Measurements from ENCODE around the gene CACNA1C.
"Not testable (repeated sequence)": the region's sequence is repeated elsewhere in the genome, so short reads cannot be mapped to it uniquely, and the experiment has no call there.

CACNA1C gene

GRCh38 chr12:2240390-2240789, 187.6 kb downstream of the CACNA1C start:
- no peak for DNase-seq

DNA sequence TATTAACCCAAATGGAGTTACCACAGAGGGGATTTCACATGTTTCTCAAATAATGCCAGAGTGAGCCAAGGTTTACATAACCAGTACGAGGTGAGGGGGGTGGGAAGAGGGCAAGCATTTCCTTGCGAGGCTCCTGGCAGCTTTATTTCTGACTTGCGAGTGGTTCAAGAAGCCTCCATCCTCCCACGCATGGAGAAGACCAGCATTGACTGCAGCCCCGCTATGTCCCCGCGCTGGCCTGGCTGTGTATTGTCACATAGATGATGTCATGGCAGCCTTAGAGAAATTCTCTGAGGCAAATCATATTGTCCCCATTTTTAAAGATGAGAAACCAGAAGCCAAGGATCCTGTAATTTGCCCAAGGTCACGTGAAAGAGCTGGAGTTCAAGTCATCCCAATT, 188.2 kb downstream of the CACNA1C start:
- no peak for DNase-seq

- no peak for DNase-seq
These were observed 189.4 kb downstream of the CACNA1C start for GRCh38 chr12:2242216-2242615.

DNA sequence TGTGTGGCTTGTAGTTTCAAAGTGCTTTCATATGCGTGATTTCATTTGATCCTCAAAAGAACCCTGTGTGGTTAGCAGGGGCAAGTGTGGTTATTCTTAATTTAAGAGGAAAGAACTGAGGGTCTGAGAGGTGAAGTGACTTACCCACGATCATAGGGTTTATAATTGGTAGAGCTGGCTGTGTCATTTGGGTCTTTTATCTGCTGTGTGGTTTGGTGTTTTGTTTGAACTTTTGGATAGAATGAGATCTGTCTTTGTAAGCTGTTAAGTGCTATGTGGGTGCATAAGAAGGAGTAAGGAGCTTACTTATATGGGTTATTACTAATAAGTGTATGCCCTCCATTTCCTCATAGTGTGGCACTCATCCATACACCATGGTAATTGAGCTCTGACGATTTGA, 190.0 kb downstream of the CACNA1C start:
- DNase-seq, result no peak

DNA sequence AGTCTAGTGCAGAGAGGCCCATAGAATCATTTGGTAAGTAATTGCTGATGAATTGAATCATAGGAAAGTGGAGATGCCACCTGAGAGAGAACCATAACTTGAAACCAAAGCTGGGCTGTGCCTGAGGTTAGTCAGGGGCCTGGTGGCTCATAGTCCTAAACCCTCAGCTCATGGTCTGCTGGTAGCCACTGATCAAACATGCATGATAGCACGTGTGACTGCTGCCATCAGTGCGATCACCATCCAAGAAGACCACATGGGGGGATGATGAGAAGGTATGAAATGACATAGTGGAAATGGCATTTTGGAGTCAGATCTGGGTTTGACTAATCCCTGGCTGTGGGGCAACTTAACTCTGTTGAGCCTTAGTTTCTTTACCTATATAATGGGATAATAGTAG, 190.5 kb downstream of the CACNA1C start:
- no peak for DNase-seq

- DNase-seq, result no peak
These were observed 191.4 kb downstream of the CACNA1C start for GRCh38 chr12:2244013-2244861.

GRCh38 chr12:2246358-2246757, 193.6 kb downstream of the CACNA1C start:
- DNase-seq, result no peak

DNA sequence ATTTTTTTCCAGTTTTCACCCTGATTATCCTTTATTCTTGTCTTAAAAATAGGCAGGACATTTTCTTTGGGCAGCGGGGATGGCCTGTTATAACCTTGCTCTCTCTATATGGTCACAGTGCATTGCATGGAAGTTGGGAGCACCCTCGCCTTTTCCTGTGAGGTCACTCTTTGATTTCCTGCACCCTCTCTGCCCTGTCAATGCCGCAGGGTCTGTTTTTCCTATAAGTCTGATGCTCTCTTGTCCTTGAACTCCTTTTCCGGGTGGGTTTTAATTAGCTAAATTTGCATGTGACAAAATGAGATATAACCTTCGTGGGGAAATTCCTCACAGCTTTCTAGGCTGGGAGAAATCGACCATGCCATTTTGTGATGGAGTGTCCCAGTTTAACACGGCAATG, 194.3 kb downstream of the CACNA1C start:
- no peak for DNase-seq

GRCh38 chr12:2247596-2247995, 194.8 kb downstream of the CACNA1C start:
- no peak for DNase-seq

DNA sequence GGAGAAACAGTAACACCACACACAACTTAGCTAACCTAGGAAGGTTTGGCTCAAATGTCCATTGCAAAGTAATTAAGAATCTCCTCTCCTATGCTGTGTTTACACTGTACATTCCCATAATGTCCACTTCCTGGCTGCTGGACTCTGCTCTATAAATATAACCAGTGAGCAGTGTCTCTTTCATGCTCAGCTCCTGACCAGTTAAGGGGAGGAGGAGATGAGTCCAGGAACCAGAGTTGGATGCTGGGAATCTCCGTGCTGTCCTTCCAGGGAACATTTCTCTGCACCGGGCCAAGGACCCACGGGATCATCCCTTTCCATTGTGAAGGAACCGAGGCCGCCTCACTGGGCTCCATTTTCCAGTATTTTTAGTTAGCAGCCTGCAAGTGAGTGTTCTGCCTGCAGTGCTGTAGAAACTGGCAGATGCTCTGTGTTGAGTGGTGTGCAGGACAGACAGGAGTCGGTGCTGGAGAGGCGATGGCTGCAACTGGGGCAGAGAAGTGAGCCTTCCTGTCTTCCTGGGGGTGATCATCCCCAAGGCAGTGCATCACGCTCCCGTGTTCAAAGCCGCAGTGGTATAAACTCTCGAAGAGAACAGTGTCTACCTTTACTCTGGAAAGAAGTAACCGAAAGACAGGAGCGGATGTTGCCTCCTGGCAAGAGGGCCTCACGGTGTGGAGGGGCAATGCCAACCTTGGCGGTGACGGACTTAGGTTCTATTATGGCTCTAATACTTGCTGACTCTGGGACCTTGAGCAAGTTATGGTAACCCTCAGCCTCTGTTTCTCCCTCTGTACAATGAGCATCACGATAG, 195.5 kb downstream of the CACNA1C start:
- DNase-seq, result no peak

DNA sequence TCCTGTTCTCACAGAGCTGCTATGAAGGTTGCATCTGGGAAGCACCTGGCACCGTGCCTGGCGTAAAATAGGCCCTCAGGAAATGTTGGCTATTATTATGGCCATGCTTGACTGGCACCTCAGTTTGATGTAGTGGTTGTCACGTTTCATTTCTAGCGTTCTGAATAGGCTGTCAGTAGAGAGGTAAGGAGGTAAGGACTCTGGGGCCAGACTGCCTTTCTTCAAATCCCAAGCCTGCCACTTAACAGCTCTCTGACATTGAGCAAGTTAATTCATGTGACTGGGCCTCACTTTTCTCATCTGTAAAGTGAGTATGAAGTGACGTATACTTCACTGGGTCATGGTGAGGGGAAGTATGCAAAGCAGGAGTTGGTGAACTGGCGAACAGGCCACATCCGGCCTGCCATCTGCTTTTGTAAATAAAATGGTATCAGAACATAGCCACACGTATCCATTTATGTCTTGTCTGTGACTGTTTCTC, 196.2 kb downstream of the CACNA1C start:
- no peak for DNase-seq

GRCh38 chr12:2250797-2251196, 198.0 kb downstream of the CACNA1C start:
- DNase-seq, result no peak

DNA sequence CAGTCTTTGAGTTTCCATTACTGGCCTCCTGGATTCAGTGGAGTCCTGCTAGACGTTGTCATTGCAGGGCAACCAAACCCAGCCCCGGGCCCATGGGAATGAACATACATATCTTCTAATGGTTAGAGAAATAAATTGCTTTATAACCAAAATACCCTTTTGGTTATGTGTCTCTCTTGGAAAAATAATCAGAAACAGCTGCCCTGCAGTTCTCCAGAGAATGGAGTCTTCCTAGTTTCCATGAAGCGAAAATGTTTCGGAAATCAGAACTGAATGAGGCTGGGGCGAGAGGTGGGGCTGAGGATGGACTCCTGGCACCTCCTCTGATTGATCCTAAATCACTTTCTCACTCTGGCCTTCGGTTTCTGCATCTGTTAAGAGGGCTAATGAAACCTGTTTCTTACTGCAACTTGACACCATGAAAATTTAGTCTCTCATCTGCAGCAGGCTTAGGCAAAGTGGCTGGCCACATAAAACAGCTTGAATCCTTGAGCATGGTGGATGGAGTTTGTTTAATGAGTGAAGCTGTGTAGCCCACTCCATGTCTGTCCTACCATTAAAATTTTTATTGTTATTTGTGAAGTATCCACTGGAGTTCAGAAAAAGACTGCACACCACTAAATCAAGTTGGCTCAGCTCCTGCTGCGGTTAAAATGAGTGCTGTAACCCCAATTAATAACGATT, 198.9 kb downstream of the CACNA1C start:
- no peak for DNase-seq

DNA sequence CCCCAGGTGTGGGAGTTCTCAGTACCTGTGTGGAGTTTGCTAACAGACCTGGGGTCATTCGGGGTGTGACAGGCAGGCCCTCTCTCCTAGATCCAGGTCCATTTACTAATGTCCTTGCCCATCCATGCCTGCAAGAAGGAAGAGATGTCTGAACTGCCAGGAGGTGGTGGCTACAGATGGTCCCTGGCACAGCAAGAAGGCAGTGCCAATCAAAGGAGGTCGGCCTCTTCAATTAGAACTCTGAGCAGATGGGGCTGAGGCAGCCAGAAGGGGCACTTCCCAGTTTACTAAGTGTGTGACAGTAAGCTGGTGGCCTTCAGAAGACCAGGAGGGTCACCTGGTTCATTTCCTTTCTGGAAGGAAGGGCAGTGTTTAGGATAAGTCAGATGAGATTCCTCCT, 202.5 kb downstream of the CACNA1C start:
- no peak for DNase-seq

DNA sequence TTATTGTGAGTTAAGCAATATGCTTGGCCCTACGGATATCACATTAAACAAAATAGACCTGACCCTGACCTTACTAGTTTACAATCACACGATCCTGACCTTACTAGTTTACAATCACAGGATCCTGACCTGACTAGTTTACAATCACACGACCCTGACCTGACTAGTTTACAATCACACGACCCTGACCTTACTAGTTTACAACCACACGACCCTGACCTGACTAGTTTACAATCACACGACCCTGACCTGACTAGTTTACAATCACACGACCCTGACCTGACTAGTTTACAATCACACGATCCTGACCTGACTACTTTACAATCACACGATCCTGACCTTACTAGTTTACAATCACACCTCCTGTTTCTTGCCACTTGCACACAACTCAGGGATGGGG, 202.9 kb downstream of the CACNA1C start:
- not testable (repeated sequence) for DNase-seq

GRCh38 chr12:2256453-2256852, 203.7 kb downstream of the CACNA1C start:
- no peak for DNase-seq

- DNase-seq, result no peak
These were observed 204.1 kb downstream of the CACNA1C start for GRCh38 chr12:2256915-2257314.

GRCh38 chr12:2258025-2258424, 205.2 kb downstream of the CACNA1C start:
- DNase-seq, result peak; percentile 58

- DNase-seq, result peak; percentile 78
These were observed 206.6 kb downstream of the CACNA1C start for GRCh38 chr12:2259369-2259768.

DNA sequence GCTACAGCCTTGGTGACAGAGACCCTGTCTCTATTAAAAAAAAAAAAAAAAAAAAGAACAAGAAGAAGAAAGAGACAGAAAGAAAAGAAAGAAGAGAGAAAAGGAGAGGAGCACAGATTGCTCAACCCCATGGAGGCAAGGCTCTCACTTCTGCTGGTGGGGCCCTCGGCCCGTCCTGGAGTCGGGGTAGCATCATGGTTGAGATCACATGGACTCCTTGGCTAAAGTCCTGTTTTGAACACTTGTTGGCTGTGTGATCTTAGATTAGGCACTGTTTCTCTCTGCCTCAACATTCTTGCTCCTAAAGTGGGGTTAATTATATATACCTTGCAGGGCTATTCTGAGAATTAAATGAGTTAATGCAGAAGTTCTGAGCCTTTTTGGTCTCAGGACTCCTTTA, 207.7 kb downstream of the CACNA1C start:
- DNase-seq, result no peak

DNA sequence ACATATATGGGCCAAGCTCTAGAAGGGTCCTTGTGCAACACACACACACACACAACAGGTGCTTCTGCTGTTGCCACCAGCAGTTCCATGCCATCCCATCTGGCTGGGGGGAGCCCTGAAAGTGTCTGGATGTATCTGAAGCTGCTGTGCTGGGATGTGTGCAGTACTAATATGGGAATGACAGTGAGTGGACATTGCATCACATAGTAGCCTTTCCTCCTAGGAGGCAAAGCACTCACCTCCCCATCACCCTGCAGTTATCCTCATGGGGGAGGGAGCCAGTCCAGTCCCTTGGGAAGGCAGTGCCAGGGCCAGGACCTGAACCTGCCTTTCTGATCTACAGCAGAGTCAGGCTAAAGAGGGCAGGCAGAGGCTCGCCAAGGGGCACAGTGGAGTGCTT, 208.9 kb downstream of the CACNA1C start:
- DNase-seq, result no peak

DNA sequence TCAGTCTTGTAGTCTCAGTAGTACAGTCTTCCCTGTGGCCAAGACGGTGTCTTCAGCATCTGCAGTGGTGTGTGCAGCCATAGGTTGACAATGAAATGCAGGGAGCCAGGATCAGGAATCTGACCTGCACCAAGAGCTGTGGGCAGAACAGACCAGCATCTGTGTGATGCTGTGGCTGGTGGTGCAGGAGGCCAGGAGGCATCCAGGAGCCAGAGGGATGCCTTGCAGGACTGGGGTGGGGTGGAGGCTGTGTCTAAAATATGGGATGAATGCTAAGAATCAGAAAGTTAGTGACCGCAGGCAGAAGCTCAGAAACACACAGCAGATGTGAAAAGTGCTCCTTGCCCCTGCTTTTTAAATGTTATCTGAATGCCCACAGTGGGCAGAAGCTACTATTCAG, 209.7 kb downstream of the CACNA1C start:
- no peak for DNase-seq

DNA sequence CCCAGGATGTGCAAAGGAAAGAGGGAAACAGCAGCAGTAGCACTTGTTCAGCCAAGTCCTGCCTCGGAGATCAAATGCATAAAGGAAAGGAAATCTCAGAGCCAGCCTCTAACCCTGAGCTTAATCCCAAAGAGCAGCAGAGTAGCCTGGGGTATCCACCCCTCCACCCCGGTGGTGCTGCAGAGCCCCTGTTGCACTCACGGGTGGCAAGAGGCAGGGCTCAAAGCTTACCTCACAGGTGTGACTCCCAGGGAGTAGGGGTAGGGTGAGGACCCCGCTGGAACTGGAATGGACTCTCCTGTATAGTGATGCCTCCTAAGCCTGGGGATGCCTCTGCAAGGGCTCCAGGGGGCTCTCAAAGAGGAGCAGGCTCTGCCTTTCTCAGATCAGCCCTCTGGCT, 211.1 kb downstream of the CACNA1C start:
- no peak for DNase-seq

Measured in GF-D8 (cell line).